VCaP (cell line): ENCODE results near the gene NMNAT2.

Experiments used
- H3K27ac ChIP-seq: fragments of 450-650 bp; 2 replicates; pipeline ENCODE4 v1.5.1; 2017
- CTCF ChIP-seq: fragments of 450-650 bp; conservative IDR thresholded peaks from 2 replicates; pipeline ENCODE4 v1.5.1; 2017; ENCODE audit warnings: mild to moderate bottlenecking, moderate library complexity

NMNAT2 gene

GRCh38 chr1:183273300-183273699 is 144.9 kb downstream of the NMNAT2 start:
- no peak for TF ChIP-seq CTCF
- H3K27ac ChIP-seq, result no peak overlapping the region

- no peak overlapping the region for H3K27ac ChIP-seq
- no peak for TF ChIP-seq CTCF
These were observed 145.8 kb downstream of the NMNAT2 start for GRCh38 chr1:183272390-183272848.

- no peak for TF ChIP-seq CTCF
- no peak overlapping the region for H3K27ac ChIP-seq
These were observed 147.5 kb downstream of the NMNAT2 start for GRCh38 chr1:183270541-183271141.

GRCh38 chr1:183267646-183268431 is 150.3 kb downstream of the NMNAT2 start:
- TF ChIP-seq CTCF, result no peak
- H3K27ac ChIP-seq, result no peak overlapping the region

- no peak for TF ChIP-seq CTCF
These were observed 154.1 kb downstream of the NMNAT2 start for GRCh38 chr1:183263886-183264602.

GRCh38 chr1:183262628-183263200 is 155.5 kb downstream of the NMNAT2 start:
- TF ChIP-seq CTCF, result no peak
- H3K27ac ChIP-seq, result no peak overlapping the region

More at GRCh38 chr1:183263886-183264602, 154.1 kb downstream of the NMNAT2 start:
- no peak overlapping the region for H3K27ac ChIP-seq

GRCh38 chr1:183259924-183260323 is 158.3 kb downstream of the NMNAT2 start:
- TF ChIP-seq CTCF, result no peak
- no peak overlapping the region for H3K27ac ChIP-seq
